Measurements from ENCODE around the gene OR5AU1.
A peak's percentile ranks its signal among the peaks of the same experiment; 100 is the strongest.
"Not testable (repeated sequence)": the region's sequence is repeated elsewhere in the genome, so short reads cannot be mapped to it uniquely, and the experiment has no call there.

Gene OR5AU1

DNA sequence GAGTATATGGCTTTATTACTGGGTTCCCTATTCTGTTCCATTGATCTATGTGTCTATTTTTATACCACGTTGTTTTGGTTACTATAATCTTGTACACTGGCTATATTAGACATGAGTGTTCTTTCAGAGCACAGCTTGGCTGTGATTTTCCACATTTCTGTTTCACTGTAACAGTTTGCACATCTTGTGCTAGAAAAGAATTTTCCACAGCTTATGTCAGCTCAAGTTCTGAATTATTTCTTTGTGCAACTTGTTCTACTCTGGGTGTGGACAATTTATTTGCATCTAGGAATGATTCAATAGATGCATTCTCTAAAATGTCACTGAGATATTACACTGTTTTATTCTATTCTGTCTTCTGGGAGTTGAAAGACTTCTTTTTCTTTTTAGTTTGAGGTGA, 28.4 kb upstream of the OR5AU1 start:
- H3K4me3 ChIP-seq (ENCODE audit: low read length): no peak overlapping the region
- no peak for DNase-seq (ENCODE audit: low read depth, low spot score)

DNA sequence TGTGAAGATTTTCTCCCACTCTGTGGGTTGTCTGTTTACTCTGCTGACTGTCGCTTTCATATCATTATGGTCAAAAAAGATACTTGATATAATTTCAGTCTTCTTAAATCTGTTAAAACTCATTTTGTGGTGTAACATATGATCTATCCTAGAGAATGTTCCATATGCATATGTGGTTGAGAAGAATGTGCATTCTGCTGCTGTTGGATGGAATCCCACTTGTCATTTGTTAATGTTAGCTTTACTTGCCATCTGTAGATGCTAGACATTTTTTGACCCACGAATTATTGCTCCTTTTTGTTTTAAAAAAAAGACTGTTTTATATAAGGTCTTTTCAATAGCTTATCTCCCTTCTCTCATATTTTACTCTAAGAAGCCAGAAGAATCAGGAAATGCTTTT, 26.3 kb upstream of the OR5AU1 start:
- H3K4me3 ChIP-seq (ENCODE audit: low read length): no peak overlapping the region
- no peak for DNase-seq (ENCODE audit: low read depth, low spot score)

DNA sequence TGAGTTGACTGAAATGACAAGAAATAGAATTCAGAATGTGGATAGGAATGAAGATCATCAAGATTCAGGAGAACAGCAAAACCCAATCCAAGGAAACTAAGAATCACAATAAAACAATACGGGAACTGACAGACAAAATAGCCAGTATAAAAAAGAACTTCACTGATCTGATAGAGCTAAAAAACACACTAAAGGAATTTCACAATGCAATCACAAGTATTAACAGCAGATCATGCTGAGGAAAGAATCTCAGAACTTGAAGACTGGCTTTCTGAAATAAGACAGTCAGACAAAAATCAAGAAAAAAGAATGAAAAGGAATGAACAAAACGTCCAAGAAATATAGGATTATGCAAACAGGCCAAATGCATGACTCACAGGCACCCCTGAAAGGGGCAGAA, 15.3 kb upstream of the OR5AU1 start:
- no peak overlapping the region for H3K4me3 ChIP-seq (ENCODE audit: low read length)
- no peak for DNase-seq (ENCODE audit: low read depth, low spot score)

DNA sequence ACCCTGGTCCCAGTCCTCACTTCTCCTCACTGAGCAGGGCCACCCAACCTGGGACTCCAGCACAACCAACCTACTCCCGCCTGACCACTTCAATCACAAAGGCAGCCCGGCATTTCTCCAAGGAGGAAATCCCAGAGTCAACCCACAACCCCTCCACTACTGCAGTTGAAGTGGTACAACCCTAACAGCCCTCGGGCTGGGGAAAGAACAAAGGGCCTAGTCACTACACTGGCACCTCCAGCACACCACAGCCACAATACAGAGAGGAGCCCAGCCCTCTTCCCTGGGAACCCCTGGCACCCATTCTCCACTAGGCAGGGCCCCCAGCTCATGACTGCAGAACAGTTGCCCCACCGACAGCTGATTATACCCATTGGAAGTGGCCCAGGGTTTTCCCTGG, 13.7 kb upstream of the OR5AU1 start:
- H3K4me3 ChIP-seq (ENCODE audit: low read length): no peak overlapping the region
- DNase-seq (ENCODE audit: low read depth, low spot score): peak; percentile 62

DNA sequence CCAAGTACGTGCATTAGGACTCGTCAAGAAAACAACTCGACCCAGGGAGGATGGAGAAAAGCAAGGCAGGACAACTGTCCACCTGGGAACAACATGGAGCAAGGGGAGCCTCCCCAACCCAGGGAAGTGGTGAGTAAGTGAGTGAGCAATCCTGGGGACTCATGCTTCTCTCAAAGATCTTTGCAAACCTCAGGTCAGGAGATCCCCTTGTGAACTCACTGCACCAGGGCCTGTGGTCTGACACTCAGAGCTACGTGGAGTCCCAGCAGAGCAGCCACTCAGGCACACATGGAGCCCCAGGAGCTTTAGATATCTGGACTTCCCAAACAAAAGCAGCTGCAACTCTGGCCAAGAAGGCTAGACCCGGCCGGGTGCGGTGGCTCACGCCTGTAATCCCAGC, 12.2 kb upstream of the OR5AU1 start:
- DNase-seq (ENCODE audit: low read depth, low spot score): no peak
- no peak overlapping the region for H3K4me3 ChIP-seq (ENCODE audit: low read length)

DNA sequence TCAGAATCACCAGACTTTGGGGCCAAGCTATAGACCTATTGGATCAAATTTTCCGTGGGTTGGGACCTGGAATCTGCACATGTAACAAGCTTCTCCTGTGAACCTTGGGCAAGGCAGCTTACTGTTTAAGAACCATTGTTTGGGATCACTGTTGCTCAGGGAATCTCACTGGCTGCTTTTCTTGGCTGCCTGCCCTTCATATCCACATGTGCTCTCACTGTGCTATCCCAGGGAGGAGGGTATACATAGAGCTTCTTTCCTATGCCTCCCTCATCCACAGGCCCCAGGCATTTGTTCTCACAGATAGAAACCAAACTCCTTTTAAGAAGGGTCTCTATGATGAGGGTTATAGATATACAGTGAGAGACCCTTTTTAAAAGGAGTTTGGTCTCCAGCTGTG, 9.8 kb upstream of the OR5AU1 start:
- H3K4me3 ChIP-seq (ENCODE audit: low read length); DNase-seq (ENCODE audit: low read depth, low spot score): not testable (repeated sequence)

DNA sequence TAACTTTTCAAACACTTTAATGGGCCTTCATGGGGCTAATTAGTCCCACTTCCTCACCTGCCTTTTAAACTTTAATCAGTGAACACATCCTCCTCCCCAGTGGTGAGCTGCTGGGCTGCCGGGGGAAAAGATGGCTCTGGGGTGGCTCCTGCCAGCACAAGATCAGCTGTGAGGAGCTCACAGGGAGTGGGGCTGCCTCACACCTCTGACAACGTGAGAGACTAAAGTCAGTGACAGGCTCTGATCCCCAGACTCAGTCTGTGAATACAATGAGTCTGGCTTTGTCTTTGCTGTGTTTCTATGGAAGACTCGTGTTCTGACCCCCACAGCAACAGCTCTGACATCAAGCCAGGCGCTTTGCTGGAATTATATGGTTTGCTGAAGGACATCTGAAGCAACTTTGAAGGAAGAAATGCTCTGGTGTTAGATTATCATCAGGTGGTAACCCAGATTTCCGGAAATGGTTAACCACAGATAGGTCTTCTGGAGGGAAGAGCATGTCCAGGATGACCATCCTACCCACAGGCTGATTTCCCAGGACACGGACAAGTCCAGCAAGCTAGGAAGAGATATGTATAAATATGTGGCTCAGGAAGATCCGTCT, 9.2 kb upstream of the OR5AU1 start:
- H3K4me3 ChIP-seq (ENCODE audit: low read length); DNase-seq (ENCODE audit: low read depth, low spot score): not testable (repeated sequence)

DNA sequence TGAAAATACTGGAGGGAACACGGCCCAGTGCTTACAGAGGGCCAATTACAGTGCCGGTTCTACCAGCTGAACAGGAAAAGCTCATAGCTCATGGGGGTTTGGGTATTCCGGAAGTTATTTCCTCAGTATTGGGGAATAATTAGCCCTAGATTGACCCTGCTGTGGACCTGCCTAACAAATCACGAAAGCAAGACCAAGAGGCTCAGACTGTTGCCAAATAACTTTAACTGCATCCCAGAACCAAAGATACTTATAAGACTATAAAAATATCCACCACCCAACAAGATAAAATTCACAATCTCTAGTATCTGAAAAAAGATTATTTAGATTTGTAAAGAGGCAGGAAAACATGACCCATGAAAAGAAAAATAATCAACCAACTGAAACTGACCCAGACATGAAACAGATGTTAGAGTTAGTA, 8.0 kb upstream of the OR5AU1 start:
- H3K4me3 ChIP-seq (ENCODE audit: low read length): no peak overlapping the region
- DNase-seq (ENCODE audit: low read depth, low spot score): no peak

DNA sequence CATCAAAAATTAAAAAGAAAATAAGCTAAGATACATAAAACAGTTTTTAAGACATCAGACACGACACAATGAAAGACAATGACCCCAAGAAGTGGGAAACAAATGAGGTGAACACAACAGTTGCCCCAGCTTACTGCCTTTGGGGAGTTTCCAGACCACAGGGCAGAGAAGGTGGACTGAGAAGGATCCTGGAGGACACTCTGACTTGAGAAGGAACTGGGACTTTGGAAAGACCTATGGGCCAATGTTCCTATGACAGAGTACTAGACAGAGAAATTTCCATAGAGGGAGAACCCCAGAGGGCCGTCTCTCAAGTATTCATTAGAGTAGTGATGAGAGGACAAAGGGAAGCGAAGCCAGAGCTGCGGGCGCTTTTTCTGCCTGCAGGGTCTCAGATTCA, 6.2 kb upstream of the OR5AU1 start:
- no peak overlapping the region for H3K4me3 ChIP-seq (ENCODE audit: low read length)
- DNase-seq (ENCODE audit: low read depth, low spot score): no peak

DNA sequence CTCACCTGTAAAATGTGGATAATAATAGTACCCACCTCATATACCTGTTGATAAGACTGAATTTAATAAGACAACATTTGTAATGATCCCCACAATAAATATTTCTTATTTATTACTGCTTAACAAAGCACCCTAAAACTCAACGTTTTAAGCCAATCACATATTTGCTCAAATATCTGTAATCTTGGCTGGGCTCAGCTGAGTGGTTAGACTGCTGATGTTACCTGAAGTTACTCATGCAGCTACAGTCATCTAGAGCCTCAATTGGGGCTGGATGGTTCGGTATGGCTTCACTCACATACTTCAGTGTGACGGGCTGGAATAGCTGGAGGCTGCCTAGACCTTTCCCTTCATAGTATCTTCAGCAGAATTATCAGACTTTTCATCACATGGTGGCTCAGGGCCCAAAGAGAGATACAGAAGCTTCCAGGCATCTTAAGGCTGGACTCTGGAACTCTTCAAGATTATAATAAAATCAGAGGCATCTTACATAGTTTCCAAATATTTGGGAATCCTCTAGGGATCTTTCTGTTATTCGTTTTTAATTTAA, 4.3 kb upstream of the OR5AU1 start:
- DNase-seq (ENCODE audit: low read depth, low spot score): no peak
- H3K4me3 ChIP-seq (ENCODE audit: low read length): no peak overlapping the region

DNA sequence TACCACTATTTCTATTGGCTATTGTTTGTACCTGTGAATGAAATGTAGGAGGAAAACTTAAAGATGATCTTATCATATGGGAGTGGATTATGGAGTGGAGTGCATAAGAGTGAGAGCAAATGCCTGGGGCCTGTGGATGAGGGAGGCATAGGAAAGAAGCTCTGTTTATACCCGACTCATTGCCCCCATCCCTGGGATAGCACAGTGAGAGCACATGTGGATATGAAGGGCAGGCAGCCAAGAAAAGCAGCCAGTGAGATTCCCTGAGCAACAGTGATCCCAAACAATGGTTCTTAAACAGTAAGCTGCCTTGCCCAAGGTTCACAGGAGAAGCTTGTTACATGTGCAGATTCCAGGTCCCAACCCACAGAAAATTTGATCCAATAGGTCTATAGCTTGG, 2.3 kb upstream of the OR5AU1 start:
- DNase-seq (ENCODE audit: low read depth, low spot score); H3K4me3 ChIP-seq (ENCODE audit: low read length): not testable (repeated sequence)

DNA sequence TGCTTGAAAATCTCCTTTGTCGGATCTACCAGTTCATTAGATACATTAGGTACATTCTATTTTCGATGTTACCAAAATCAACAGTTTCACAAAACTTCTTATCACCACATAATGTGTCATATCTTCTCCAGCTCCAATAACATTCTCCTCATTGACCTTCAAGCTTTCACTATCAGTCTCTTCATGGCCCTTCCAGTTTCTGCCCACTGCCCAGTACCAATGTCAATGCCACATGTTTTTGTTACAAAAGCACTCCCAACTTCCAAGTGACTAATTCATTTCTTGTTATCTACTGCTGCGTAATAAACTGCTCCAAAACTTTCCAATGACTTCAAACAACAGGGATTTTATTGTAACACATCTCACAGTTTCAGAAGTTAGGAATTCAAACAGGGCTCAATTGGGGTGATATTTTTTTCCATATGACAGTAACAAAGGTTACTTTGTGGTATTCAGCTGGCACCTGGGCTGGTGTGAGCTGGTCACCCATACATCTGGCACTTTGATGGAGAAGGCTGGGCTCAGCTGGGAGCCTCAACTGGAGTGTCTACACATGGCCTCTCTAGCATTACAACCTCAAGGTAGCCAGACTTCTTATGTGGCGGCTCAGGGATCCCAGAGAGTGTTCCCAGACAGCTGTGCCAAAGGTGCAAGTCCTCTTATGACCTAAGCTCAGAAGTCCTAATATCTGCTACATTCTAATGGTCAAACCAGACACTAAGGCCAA, 6.1 kb downstream of the OR5AU1 start:
- H3K4me3 ChIP-seq (ENCODE audit: low read length): no peak overlapping the region
- no peak for DNase-seq (ENCODE audit: low read depth, low spot score)

DNA sequence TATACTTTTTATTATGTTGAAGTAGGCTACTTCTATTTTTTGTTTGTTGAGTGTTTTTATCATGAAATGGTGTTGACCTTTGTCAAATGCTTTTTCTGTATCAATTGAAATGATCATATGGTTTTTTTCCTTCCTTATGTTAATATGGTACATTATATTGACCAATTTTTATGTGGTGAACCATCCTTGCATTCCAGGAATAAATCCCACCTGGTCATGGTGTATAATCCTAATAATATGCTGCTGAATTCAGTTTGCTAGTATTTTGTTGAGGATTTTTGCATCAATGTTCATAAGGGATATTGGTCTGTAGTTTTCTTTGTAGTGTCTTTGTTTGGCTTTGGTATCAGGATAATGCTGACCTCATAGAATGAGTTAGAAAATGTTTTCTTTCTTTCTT, 10.4 kb downstream of the OR5AU1 start:
- DNase-seq (ENCODE audit: low read depth, low spot score): no peak
- no peak overlapping the region for H3K4me3 ChIP-seq (ENCODE audit: low read length)

DNA sequence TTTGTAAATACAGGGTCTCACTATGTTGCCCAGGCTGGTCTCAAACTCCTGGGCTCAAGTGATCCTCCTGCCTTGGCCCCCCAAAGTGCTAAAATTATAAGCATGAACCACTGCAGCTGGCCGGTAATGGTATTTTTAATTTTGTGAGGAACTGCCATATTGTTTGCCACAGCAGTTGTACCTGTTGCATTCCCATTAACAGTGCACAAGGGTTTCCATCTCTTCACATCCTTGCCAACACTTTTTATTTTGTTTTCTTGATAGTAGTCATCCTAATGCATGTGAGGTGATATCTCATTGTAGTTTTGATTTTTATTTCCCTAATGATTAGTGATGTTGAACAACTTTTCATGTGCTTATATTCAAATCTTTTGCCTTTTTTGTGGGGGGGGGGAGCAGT, 13.5 kb downstream of the OR5AU1 start:
- no peak overlapping the region for H3K4me3 ChIP-seq (ENCODE audit: low read length)
- no peak for DNase-seq (ENCODE audit: low read depth, low spot score)

DNA sequence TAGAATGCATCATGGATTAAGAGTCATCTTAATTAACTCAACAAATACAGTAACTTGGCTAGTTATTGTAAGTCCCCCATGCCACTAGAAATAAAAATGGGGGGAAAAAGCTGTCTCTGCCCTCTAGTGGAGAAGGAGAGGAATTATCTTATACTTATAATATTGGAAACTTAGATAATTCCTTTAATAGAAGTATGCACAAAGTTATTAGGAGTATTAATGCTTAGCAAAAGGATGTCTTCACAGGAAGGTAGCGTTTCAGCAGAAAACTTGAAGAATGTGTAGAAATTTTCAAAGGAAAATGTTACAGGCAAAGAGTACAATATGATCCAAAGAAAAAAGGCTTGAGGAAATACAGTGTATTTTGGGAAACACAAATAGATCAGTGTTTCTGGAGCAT, 19.8 kb downstream of the OR5AU1 start:
- H3K4me3 ChIP-seq (ENCODE audit: low read length): no peak overlapping the region
- peak; percentile 20 for DNase-seq (ENCODE audit: low read depth, low spot score)

DNA sequence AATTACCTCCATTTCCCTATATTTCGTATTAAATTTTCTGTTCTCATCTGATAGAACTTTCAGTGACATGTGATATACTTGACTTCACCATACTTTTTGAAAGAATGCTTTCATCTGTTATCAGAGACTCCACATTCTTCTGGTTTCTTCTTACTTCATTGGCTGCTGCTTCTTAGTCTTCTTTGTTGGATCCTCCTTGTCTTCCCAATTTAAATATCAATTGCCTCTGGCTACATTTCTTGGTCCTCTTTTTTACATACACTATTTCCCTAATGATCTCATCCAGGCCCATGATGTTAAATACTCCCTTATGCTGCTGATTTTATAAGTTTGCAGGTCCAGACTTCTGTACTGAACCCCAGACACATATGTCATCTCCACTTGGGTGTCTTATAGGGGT, 22.0 kb downstream of the OR5AU1 start:
- DNase-seq (ENCODE audit: low read depth, low spot score): no peak
- no peak overlapping the region for H3K4me3 ChIP-seq (ENCODE audit: low read length)

DNA sequence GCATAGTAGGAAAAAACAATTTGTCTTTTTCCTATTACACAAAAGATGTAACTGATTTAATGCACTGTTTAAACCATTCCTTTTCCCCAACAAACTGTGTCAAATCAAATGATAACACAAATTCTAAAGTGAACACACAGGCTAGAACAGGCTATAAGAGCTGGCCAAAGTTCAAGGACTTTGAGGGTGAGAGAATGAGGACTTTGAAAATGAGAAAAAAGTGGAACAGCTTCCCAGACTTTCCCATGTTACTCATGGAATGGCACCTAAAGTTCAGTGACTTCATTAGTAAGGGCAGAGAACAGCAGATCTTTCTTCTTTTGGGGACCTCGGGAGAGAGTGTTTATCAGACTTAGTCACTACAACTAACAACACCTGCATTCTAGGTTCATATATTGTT, 32.4 kb downstream of the OR5AU1 start:
- no peak overlapping the region for H3K4me3 ChIP-seq (ENCODE audit: low read length)
- DNase-seq (ENCODE audit: low read depth, low spot score): no peak

DNA sequence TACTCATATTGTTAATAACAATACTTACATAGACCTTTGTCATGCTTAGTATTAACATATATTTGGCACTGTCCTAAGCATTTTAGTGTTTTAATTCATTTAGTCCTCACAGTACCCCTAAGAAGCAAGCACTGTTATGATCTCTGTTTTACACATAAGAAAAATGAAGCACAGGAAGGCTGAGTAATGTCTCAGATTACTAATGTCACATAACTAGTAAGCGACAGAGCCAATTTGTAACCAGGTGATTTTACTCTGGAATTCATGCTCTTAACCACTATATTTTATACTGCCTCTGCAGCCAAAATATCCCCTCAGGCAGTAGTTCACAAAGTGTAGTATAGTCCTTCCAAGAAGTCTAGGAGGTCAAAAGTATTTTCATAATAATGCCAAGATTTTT, 34.7 kb downstream of the OR5AU1 start:
- no peak for DNase-seq (ENCODE audit: low read depth, low spot score)
- H3K4me3 ChIP-seq (ENCODE audit: low read length): no peak overlapping the region

DNA sequence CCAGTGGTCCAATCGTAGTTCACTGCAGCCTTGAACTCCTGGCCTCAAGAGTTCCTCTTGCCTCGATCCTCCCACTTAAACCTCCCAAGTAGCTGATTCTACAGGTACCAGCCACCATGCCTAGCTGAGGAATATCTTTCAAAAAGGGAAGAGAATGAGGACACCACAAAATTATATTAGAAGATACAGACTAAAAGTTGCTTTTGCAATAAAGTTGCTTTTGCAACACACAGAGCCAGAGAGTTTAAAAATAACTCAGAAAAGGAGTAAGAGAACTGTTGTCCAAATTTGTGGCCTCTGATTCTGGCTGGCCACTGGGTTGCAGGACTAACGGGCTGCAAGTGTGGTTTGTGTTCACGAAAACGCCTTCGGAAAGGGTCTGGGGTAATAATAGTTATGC, 35.2 kb downstream of the OR5AU1 start:
- no peak overlapping the region for H3K4me3 ChIP-seq (ENCODE audit: low read length)
- DNase-seq (ENCODE audit: low read depth, low spot score): no peak

DNA sequence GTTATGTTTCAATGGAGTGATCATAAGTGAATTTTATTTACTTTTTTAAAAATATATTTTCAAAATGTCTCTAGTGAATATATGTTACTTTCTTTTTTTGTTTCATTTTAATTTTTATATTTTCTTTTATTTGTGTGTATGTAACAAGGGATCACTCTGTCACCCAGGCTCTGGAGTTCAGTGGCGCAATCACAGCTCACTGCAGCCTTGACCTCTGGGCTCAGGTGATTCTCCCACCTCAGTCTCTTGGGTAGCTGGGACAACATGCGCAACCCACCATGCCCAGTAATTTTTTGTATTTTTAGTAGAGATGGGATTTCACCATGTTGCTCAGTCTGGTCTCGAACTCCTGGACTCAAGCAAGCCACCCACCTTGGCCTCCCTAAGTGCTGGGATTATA, 36.9 kb downstream of the OR5AU1 start:
- DNase-seq (ENCODE audit: low read depth, low spot score): no peak
- H3K4me3 ChIP-seq (ENCODE audit: low read length): no peak overlapping the region

DNA sequence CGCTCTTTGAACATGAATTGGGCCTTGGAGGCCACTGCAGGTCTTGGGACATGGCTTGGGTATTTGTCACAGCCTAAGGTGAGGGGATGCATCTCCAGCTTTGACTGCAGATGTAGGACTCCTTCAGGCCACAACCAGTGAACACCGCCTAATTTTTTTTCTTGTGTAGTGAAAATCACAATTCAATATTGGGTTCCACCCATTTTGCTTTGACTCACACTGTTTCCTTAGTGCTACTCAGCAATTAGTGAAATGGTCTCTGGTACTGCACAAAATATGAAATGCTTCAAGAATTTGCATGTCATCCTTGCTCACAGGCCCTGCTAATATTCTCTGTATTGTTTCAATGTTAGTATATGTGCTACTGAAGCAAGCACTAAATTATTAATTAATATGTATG, 42.5 kb downstream of the OR5AU1 start:
- DNase-seq (ENCODE audit: low read depth, low spot score): no peak

More for the DNA sequence above, 42.5 kb downstream of the OR5AU1 start:
- no peak overlapping the region for H3K4me3 ChIP-seq (ENCODE audit: low read length)
